ENCODE data around the gene XYLT1.
A peak's percentile ranks its signal among the peaks of the same experiment; 100 is the strongest.

Gene XYLT1

GRCh38 chr16:17368951-17369350, 101.8 kb downstream of the XYLT1 start:
- H3K9ac ChIP-seq, result peak overlapping the region; percentile 65 to 85 (median 80); a peak in 21 of 22 replicates

GRCh38 chr16:17368446-17368845, 102.3 kb downstream of the XYLT1 start:
- Histone ChIP-seq H4K20me1 (peaks cover 0 to 7% (median 0%) of the 10 kb centered on the region in 11 experiments; a peak in 3 of 22 replicates), H3K36me3 (peaks cover 0 to 12% (median 0%) of the 10 kb centered on the region in 11 experiments; a peak in 5 of 22 replicates), H3K4me3 (peak overlapping the region in 4 of 10 experiments; percentile 10 to 54 (median 52); a peak in 6 of 20 replicates), H3K27me3 (no peaks in the 10 kb centered on the region), H3K4me2 (peak overlapping the region; percentile 82 to 95 (median 92)), H3K9ac (peak overlapping the region in 9 of 11 experiments; percentile 69 to 85 (median 81); a peak in 16 of 22 replicates), H3K9me3 (replicated peaks in 1 of 11) (0 out of 22 replicates have a peak, but pooled peaks cover 0 to 3% (median 0%) of the 10 kb centered on the region in 11 experiments), H3K27ac (peak overlapping the region; percentile 27 to 95 (median 92); a peak in 21 of 22 replicates), H3K4me1 (peaks cover 83 to 100% (median 99%) of the 10 kb centered on the region in 10 experiments)
- TF ChIP-seq Cebpa-rat (IDR thresholded peaks at IDR 0.05), result no peak

More at GRCh38 chr16:17368951-17369350, 101.8 kb downstream of the XYLT1 start:
- Histone ChIP-seq H3K4me3 (peak overlapping the region; percentile 16 to 64 (median 52); a peak in 19 of 20 replicates), H3K27ac (peak overlapping the region; percentile 68 to 95 (median 92); a peak in 21 of 22 replicates), H4K20me1 (peaks cover 0 to 13% (median 0%) of the 10 kb centered on the region in 11 experiments; a peak in 3 of 22 replicates), H3K4me2 (peak overlapping the region; percentile 82 to 95 (median 92)), H3K9me3 (replicated peaks in 1 of 11) (0 out of 22 replicates have a peak, but pooled peaks cover 0 to 3% (median 0%) of the 10 kb centered on the region in 11 experiments), H3K27me3 (no peaks in the 10 kb centered on the region), H3K36me3 (peaks cover 0 to 10% (median 0%) of the 10 kb centered on the region in 11 experiments; a peak in 3 of 22 replicates), H3K4me1 (peaks cover 81 to 99% (median 95%) of the 10 kb centered on the region in 10 experiments)
- no peak for TF ChIP-seq Cebpa-rat (IDR thresholded peaks at IDR 0.05)

GRCh38 chr16:17367923-17368322, 102.8 kb downstream of the XYLT1 start:
- Histone ChIP-seq H4K20me1 (peaks cover 0 to 2% (median 0%) of the 10 kb centered on the region in 11 experiments; a peak in 2 of 22 replicates), H3K4me2 (peak overlapping the region; percentile 82 to 95 (median 92)), H3K9ac (peak overlapping the region in 9 of 11 experiments; percentile 69 to 85 (median 81); a peak in 16 of 22 replicates), H3K4me1 (peaks cover 85 to 100% (median 100%) of the 10 kb centered on the region in 10 experiments), H3K27me3 (no peaks in the 10 kb centered on the region), H3K9me3 (replicated peaks in 1 of 11) (0 out of 22 replicates have a peak, but pooled peaks cover 0 to 3% (median 0%) of the 10 kb centered on the region in 11 experiments), H3K27ac (peak overlapping the region in 10 of 11 experiments; percentile 80 to 95 (median 92); a peak in 20 of 22 replicates), H3K36me3 (peaks cover 0 to 13% (median 5%) of the 10 kb centered on the region in 11 experiments; a peak in 8 of 22 replicates), H3K4me3 (no peak overlapping the region)
- no peak for TF ChIP-seq Cebpa-rat (IDR thresholded peaks at IDR 0.05)

- Histone ChIP-seq H3K9ac (peak overlapping the region in 9 of 11 experiments; percentile 28 to 85 (median 81); a peak in 15 of 22 replicates), H3K4me2 (peak overlapping the region; percentile 82 to 95 (median 92)), H3K27me3 (no peaks in the 10 kb centered on the region), H3K36me3 (peaks cover 0 to 17% (median 9%) of the 10 kb centered on the region in 11 experiments; a peak in 7 of 22 replicates), H3K4me1 (peaks cover 91 to 100% (median 100%) of the 10 kb centered on the region in 10 experiments), H3K27ac (peak overlapping the region in 10 of 11 experiments; percentile 53 to 95 (median 92); a peak in 21 of 22 replicates), H3K9me3 (replicated peaks in 1 of 11) (0 out of 22 replicates have a peak, but pooled peaks cover 0 to 3% (median 0%) of the 10 kb centered on the region in 11 experiments), H4K20me1 (no peaks in the 10 kb centered on the region; a peak in 1 of 22 replicates), H3K4me3 (no peak overlapping the region)
- no peak for TF ChIP-seq Cebpa-rat (IDR thresholded peaks at IDR 0.05)
Measured at GRCh38 chr16:17367036-17367435, 103.7 kb downstream of the XYLT1 start.

GRCh38 chr16:17366299-17366961, 104.3 kb downstream of the XYLT1 start:
- Histone ChIP-seq H3K4me2 (peak overlapping the region; percentile 82 to 95 (median 92)), H4K20me1 (no peaks in the 10 kb centered on the region; a peak in 1 of 22 replicates), H3K9ac (peak overlapping the region in 9 of 11 experiments; percentile 25 to 85 (median 81); a peak in 11 of 22 replicates), H3K27ac (peak overlapping the region in 10 of 11 experiments; percentile 53 to 95 (median 92); a peak in 19 of 22 replicates), H3K4me1 (peaks cover 91 to 100% (median 100%) of the 10 kb centered on the region in 10 experiments), H3K4me3 (no peak overlapping the region), H3K36me3 (peaks cover 0 to 17% (median 9%) of the 10 kb centered on the region in 11 experiments; a peak in 8 of 22 replicates), H3K27me3 (no peaks in the 10 kb centered on the region), H3K9me3 (replicated peaks in 1 of 11) (0 out of 22 replicates have a peak, but pooled peaks cover 0 to 3% (median 0%) of the 10 kb centered on the region in 11 experiments)
- no peak for TF ChIP-seq Cebpa-rat (IDR thresholded peaks at IDR 0.05)

- Histone ChIP-seq H3K27ac (peak overlapping the region in 8 of 11 experiments; percentile 90 to 95 (median 92); a peak in 17 of 22 replicates), H4K20me1 (no peaks in the 10 kb centered on the region), H3K9ac (peak overlapping the region in 8 of 11 experiments; percentile 2 to 81 (median 38); a peak in 9 of 22 replicates), H3K36me3 (peaks cover 0 to 17% (median 9%) of the 10 kb centered on the region in 11 experiments; a peak in 9 of 22 replicates), H3K4me1 (peaks cover 91 to 100% (median 100%) of the 10 kb centered on the region in 10 experiments), H3K4me2 (peak overlapping the region; percentile 12 to 95 (median 92); a peak in 20 of 22 replicates), H3K9me3 (replicated peaks in 1 of 11) (0 out of 22 replicates have a peak, but pooled peaks cover 0 to 3% (median 0%) of the 10 kb centered on the region in 11 experiments), H3K27me3 (no peaks in the 10 kb centered on the region), H3K4me3 (no peak overlapping the region)
- TF ChIP-seq Cebpa-rat (IDR thresholded peaks at IDR 0.05), result no peak
Measured at GRCh38 chr16:17365591-17366298, 105.0 kb downstream of the XYLT1 start.

GRCh38 chr16:17365211-17365541, 105.6 kb downstream of the XYLT1 start:
- H3K9me3 ChIP-seq (replicated peaks in 1 of 11), result 0 out of 22 replicates have a peak, but pooled peaks cover 0 to 3% (median 0%) of the 10 kb centered on the region in 11 experiments
- H3K4me2 ChIP-seq, result peak overlapping the region; percentile 12 to 95 (median 91); a peak in 20 of 22 replicates
- peaks cover 91 to 100% (median 100%) of the 10 kb centered on the region in 10 experiments for H3K4me1 ChIP-seq
- H4K20me1 ChIP-seq, result no peaks in the 10 kb centered on the region
- peak in 5 of 11 experiments; percentile 8 to 79 (median 53); a peak in 5 of 22 replicates for TF ChIP-seq Cebpa-rat (IDR thresholded peaks at IDR 0.05)
- no peaks in the 10 kb centered on the region for H3K27me3 ChIP-seq
- H3K36me3 ChIP-seq, result peaks cover 0 to 17% (median 9%) of the 10 kb centered on the region in 11 experiments; a peak in 9 of 22 replicates
- H3K27ac ChIP-seq, result peak overlapping the region in 8 of 11 experiments; percentile 50 to 95 (median 92); a peak in 17 of 22 replicates
- 0 out of 20 replicates have a peak overlapping the region, but pooled peaks of 1 of the 10 experiments have one; percentile 1 for H3K4me3 ChIP-seq
- H3K9ac ChIP-seq, result peak overlapping the region in 8 of 11 experiments; percentile 2 to 46 (median 36); a peak in 10 of 22 replicates
